Measurements from ENCODE around the gene PPP4C.
"Not testable (repeated sequence)": the region's sequence is repeated elsewhere in the genome, so short reads cannot be mapped to it uniquely, and the experiment has no call there.

The PPP4C gene

GRCh38 chr16:30096862-30097563 lies 21.2 kb downstream of the PPP4C start:
- no peak for DNase-seq (ENCODE audit: low spot score)

- DNase-seq (ENCODE audit: low spot score) = no peak
These were observed 28.3 kb downstream of the PPP4C start for GRCh38 chr16:30104090-30104489.

- DNase-seq (ENCODE audit: low spot score) = no peak
These were observed 28.7 kb downstream of the PPP4C start for GRCh38 chr16:30104492-30104891.

- DNase-seq (ENCODE audit: low spot score) = no peak
These were observed 32.5 kb downstream of the PPP4C start for GRCh38 chr16:30108059-30108850.

GRCh38 chr16:30110661-30111060 lies 34.9 kb downstream of the PPP4C start:
- DNase-seq (ENCODE audit: low spot score) = no peak

- DNase-seq (ENCODE audit: low spot score) = peak; percentile 52
These were observed 36.6 kb downstream of the PPP4C start for GRCh38 chr16:30112197-30113030.

- no peak for DNase-seq (ENCODE audit: low spot score)
These were observed 37.4 kb downstream of the PPP4C start, which contains the start of gene GDPD3 for GRCh38 chr16:30113031-30113710. GDPD3 (minus strand) TSS chr16:30113537; CDS start chr16:30113478, 59 bp downstream.

- DNase-seq (ENCODE audit: low spot score) = no peak
These were observed 38.0 kb downstream of the PPP4C start for GRCh38 chr16:30113711-30114333.

- no peak for DNase-seq (ENCODE audit: low spot score)
These were observed 38.6 kb downstream of the PPP4C start for GRCh38 chr16:30114411-30114810.

- not testable (repeated sequence) for DNase-seq (ENCODE audit: low spot score)
These were observed 39.0 kb downstream of the PPP4C start for GRCh38 chr16:30114833-30115232.

GRCh38 chr16:30115238-30115637 lies 39.4 kb downstream of the PPP4C start:
- no peak for DNase-seq (ENCODE audit: low spot score)

GRCh38 chr16:30116291-30117207 lies 40.8 kb downstream of the PPP4C start:
- DNase-seq (ENCODE audit: low spot score) = no peak

- no peak for DNase-seq (ENCODE audit: low spot score)
These were observed 42.0 kb downstream of the PPP4C start for GRCh38 chr16:30117768-30118167.

GRCh38 chr16:30119428-30119827 lies 43.6 kb downstream of the PPP4C start:
- DNase-seq (ENCODE audit: low spot score) = no peak

GRCh38 chr16:30120340-30121105 lies 44.7 kb downstream of the PPP4C start:
- no peak for DNase-seq (ENCODE audit: low spot score)

- peak; percentile 35 for DNase-seq (ENCODE audit: low spot score)
These were observed 46.2 kb downstream of the PPP4C start for GRCh38 chr16:30121741-30122571.

- DNase-seq (ENCODE audit: low spot score) = no peak
These were observed 46.9 kb downstream of the PPP4C start for GRCh38 chr16:30122604-30123160.

GRCh38 chr16:30124985-30125379 lies 49.2 kb downstream of the PPP4C start:
- no peak for DNase-seq (ENCODE audit: low spot score)

All from Ammon's horn (tissue), 1 donor.